Pancreas (tissue), 10 donors: ENCODE results near the gene PLEKHM3. TPM values are rescaled to one million over a fixed set of nuclear protein-coding genes. Genes with fewer than 3 reads are reported as not detected.

Experiments
- ATAC-seq, 4 donors: fragments of 200-7000 bp; cut with Tn5 transposase; one replicate each; pipeline versions ENCODE4 v1.8.0 to v1.9.1; 2020; ENCODE audit warnings: mild to moderate bottlenecking in 4 of 4, moderate library complexity in 4 of 4
- DNase-seq, 6 donors: peaks; one replicate each; pipeline ENCODE4 v3.0.0-alpha.2; 2020
- FAIRE-seq: peaks from 2 replicates; lab custom pipeline; 2012; peaks lifted over from hg19 to GRCh38; lab: Jason Lieb, UNC
- H3K27ac ChIP-seq, 4 donors: fragments of 200-600 bp; sonication (generic); 1 replicate in 3 of 4; 2 replicates in 1 of 4; pipeline versions ENCODE4 v1.5.0 to v1.8.0; 2020
- H3K27me3 ChIP-seq, 4 donors: fragments of 200-600 bp; one replicate each; pipeline ENCODE4 v1.8.0; 2021
- H3K36me3 ChIP-seq, 3 donors: fragments of 200-600 bp; sonication (generic) in 1 of 3; one replicate each; pipeline versions ENCODE4 v1.5.0 to v1.8.0; 2020 to 2021
- H3K4me1 ChIP-seq, 3 donors: fragments of 200-600 bp; one replicate each; pipeline ENCODE4 v1.8.0; 2021
- H3K4me3 ChIP-seq, 4 donors: fragments of 200-600 bp; sonication (generic) in 2 of 4; one replicate each; pipeline versions ENCODE4 v1.5.0 to v1.8.0; 2020 to 2021
- H3K9me3 ChIP-seq, 4 donors: fragments of 200-600 bp; one replicate each; pipeline ENCODE4 v1.8.0; 2021
- CTCF ChIP-seq, 4 donors: fragments of 200-600 bp; sonication (generic) in 3 of 4; IDR thresholded peaks; one replicate each; pipeline versions ENCODE4 v1.5.0 to v1.8.0; 2021; ENCODE audit warnings: antibody characterized with exemption in 4 of 4
- WGBS, 2 donors: extraction: QIAGEN DNeasy Blood & Tissue Kit; methylation state at CpG; one replicate each; pipeline ENCODE4 v1.1.7; 2013; 5-methylcytosine and 5-hydroxymethylcytosine counted together
- intact Hi-C, 3 donors: fragments of 100-400 bp; cut with DNase I; formaldehyde crosslinking; loops; one replicate each; pipeline versions ENCODE4 v1.11.1 to v1.14.2; 2022
- polyA plus RNA-seq, 2 donors: library from polyadenylated mRNA; stranded (reverse); fragments of 200-250 nt; gene quantifications; one replicate each; pipeline ENCODE4 v1.2.3, GENCODE V29; 2013
- total RNA-seq, 6 donors: library from RNA; stranded (reverse); fragmentation: NEBNext Ultra II Directional in 4 of 6; extraction: Animal tissue kit (Norgen Biotek cat#: 25700) in 4 of 6; gene quantifications; one replicate each; pipeline versions ENCODE4 v1.2.1 to v1.2.4, GENCODE V29; 2021 to 2023
- donor health status: healthy with polysubstance abuse.
- donor health status: DM: no; HTN: no; CAD: no; lungs with moderate emphysema.
- donor health status: DM: no; HTN: no; CAD: no.
- donor health status: control.
- donor health status: control.
- donor health status: Bipolar disorder and iron deficiency.
- donor health status: DM: yes; HTN: yes; CAD: no.
- donor health status: DM: no; HTN: no; CAD: no.
- donor health status: DM: no; HTN: no; CAD: no.
- donor health status: DM: yes; HTN: yes; CAD: no.

Gene PLEKHM3
- total and polyA plus RNA-seq, 8 donors = 3.0 to 10.2 (median 5.4) TPM

- no peaks in the 10 kb centered on the region for H3K4me1 ChIP-seq
- intact Hi-C loops = no loop called here
- FAIRE-seq (no peak), ATAC-seq (no peak), DNase-seq (no peak)
- H3K27ac ChIP-seq = no peak overlapping the region
- no peaks in the 10 kb centered on the region for H3K27me3 ChIP-seq
- H3K4me3 ChIP-seq = no peak overlapping the region
- no peak for TF ChIP-seq CTCF (IDR thresholded peaks at IDR 0.05)
- H3K36me3 ChIP-seq = no peaks in the 10 kb centered on the region
- 71 to 86% methylated on average over 2 of the region's 2 CpGs for WGBS, 2 donors
- no peaks in the 10 kb centered on the region for H3K9me3 ChIP-seq
Observed at GRCh38 chr2:207884127-207884526, 141.2 kb downstream of the PLEKHM3 start.

- intact Hi-C loops = no loop called here
- FAIRE-seq = no peak
- WGBS, 2 donors = 93 to 98% methylated on average over 6 of the region's 6 CpGs
- no peak for ATAC-seq
- Histone ChIP-seq H3K27me3 (no peaks in the 10 kb centered on the region), H3K9me3 (no peaks in the 10 kb centered on the region), H3K27ac (no peak overlapping the region), H3K36me3 (no peaks in the 10 kb centered on the region), H3K4me1 (no peaks in the 10 kb centered on the region), H3K4me3 (no peak overlapping the region)
- DNase-seq = no peak
- TF ChIP-seq CTCF (IDR thresholded peaks at IDR 0.05) = no peak
Observed at GRCh38 chr2:207883002-207883780, 142.1 kb downstream of the PLEKHM3 start.

GRCh38 chr2:207881902-207882301, 143.4 kb downstream of the PLEKHM3 start:
- H3K36me3 ChIP-seq = no peaks in the 10 kb centered on the region
- H3K4me3 ChIP-seq = no peak overlapping the region
- H3K4me1 ChIP-seq = peaks cover 0 to 5% (median 3%) of the 10 kb centered on the region in 3 donors
- DNase-seq (no peak), FAIRE-seq (no peak), ATAC-seq (no peak)
- H3K9me3 ChIP-seq = no peaks in the 10 kb centered on the region
- no peak for TF ChIP-seq CTCF (IDR thresholded peaks at IDR 0.05)
- intact Hi-C loops = no loop called here
- no peaks in the 10 kb centered on the region for H3K27me3 ChIP-seq
- H3K27ac ChIP-seq = no peak overlapping the region

GRCh38 chr2:207879536-207879935, 145.8 kb downstream of the PLEKHM3 start:
- TF ChIP-seq CTCF (IDR thresholded peaks at IDR 0.05) = no peak
- Histone ChIP-seq H3K27me3 (no peaks in the 10 kb centered on the region), H3K9me3 (no peaks in the 10 kb centered on the region), H3K4me1 (peaks cover 0 to 20% (median 12%) of the 10 kb centered on the region in 3 donors), H3K27ac (no peak overlapping the region), H3K4me3 (no peak overlapping the region), H3K36me3 (no peaks in the 10 kb centered on the region)
- intact Hi-C loops = no loop called here
- 86 to 90% methylated on average over 2 of the region's 2 CpGs for WGBS, 2 donors
- FAIRE-seq = no peak
- no peak for DNase-seq
- ATAC-seq = no peak

GRCh38 chr2:207876842-207877535, 148.3 kb downstream of the PLEKHM3 start:
- FAIRE-seq (no peak), ATAC-seq (peak in 3 of 4 donors; percentile 39 to 56 (median 50)), DNase-seq (no peak)
- H3K4me3 ChIP-seq = no peak overlapping the region
- no peaks in the 10 kb centered on the region for H3K27me3 ChIP-seq
- WGBS, 2 donors = 48 to 64% methylated on average over 4 of the region's 4 CpGs
- intact Hi-C loops = no loop called here
- no peaks in the 10 kb centered on the region for H3K9me3 ChIP-seq
- peaks cover 0 to 20% (median 12%) of the 10 kb centered on the region in 3 donors for H3K4me1 ChIP-seq
- H3K36me3 ChIP-seq = no peaks in the 10 kb centered on the region
- no peak for TF ChIP-seq CTCF (IDR thresholded peaks at IDR 0.05)
- peak overlapping the region in 1 of 4 donors; percentile 31 for H3K27ac ChIP-seq
